ENCODE measurements around the gene ORM1. TPM values are rescaled to one million over a fixed set of nuclear protein-coding genes. Genes with fewer than 3 reads are reported as not detected.

The ORM1 gene
- total RNA-seq, 1 donor from 2014 or later: 1.6 TPM

GRCh38 chr9:114307899-114308267, 15.0 kb upstream of the ORM1 start:
- H3K4me1 ChIP-seq (ENCODE audit: control insufficient read depth in 3 of 3, insufficient read depth in 3 of 3, low read length in 3 of 3): peaks cover 0 to 4% (median 0%) of the 10 kb centered on the region in 3 donors
- H3K4me3 ChIP-seq (ENCODE audit: low read length in 3 of 3): no peak overlapping the region
- peaks cover 0 to 4% (median 3%) of the 10 kb centered on the region in 3 donors for H3K36me3 ChIP-seq (ENCODE audit: control insufficient read depth in 3 of 3, insufficient read depth in 3 of 3, low read length in 3 of 3)
- no peak overlapping the region for H3K9ac ChIP-seq (ENCODE audit: low read depth in 1 of 3, low read length in 3 of 3)
- H3K9me3 ChIP-seq (ENCODE audit: control insufficient read depth in 3 of 3, low read length in 3 of 3): no peaks in the 10 kb centered on the region
- H3K27me3 ChIP-seq (ENCODE audit: control insufficient read depth in 3 of 3, insufficient read depth in 3 of 3, low read length in 3 of 3): no peaks in the 10 kb centered on the region
- H3K27ac ChIP-seq (ENCODE audit: low read depth, low read length): no peak overlapping the region

GRCh38 chr9:114308361-114308950, 14.4 kb upstream of the ORM1 start:
- Histone ChIP-seq H3K4me1 (ENCODE audit: control insufficient read depth in 3 of 3, insufficient read depth in 3 of 3, low read length in 3 of 3) (peaks cover 0 to 4% (median 0%) of the 10 kb centered on the region in 3 donors), H3K4me3 (ENCODE audit: low read length in 3 of 3) (no peak overlapping the region), H3K27me3 (ENCODE audit: control insufficient read depth in 3 of 3, insufficient read depth in 3 of 3, low read length in 3 of 3) (no peaks in the 10 kb centered on the region), H3K9ac (ENCODE audit: low read depth in 1 of 3, low read length in 3 of 3) (no peak overlapping the region), H3K9me3 (ENCODE audit: control insufficient read depth in 3 of 3, low read length in 3 of 3) (no peaks in the 10 kb centered on the region), H3K27ac (ENCODE audit: low read depth, low read length) (no peak overlapping the region), H3K36me3 (ENCODE audit: control insufficient read depth in 3 of 3, insufficient read depth in 3 of 3, low read length in 3 of 3) (peaks cover 0 to 4% (median 3%) of the 10 kb centered on the region in 3 donors)

GRCh38 chr9:114309096-114309495, 13.8 kb upstream of the ORM1 start:
- H3K4me3 ChIP-seq (ENCODE audit: low read length in 3 of 3): no peak overlapping the region
- H3K36me3 ChIP-seq (ENCODE audit: control insufficient read depth in 3 of 3, insufficient read depth in 3 of 3, low read length in 3 of 3): peaks cover 0 to 4% (median 3%) of the 10 kb centered on the region in 3 donors
- H3K9me3 ChIP-seq (ENCODE audit: control insufficient read depth in 3 of 3, low read length in 3 of 3): no peaks in the 10 kb centered on the region
- H3K9ac ChIP-seq (ENCODE audit: low read depth in 1 of 3, low read length in 3 of 3): no peak overlapping the region
- H3K27ac ChIP-seq (ENCODE audit: low read depth, low read length): no peak overlapping the region
- H3K4me1 ChIP-seq (ENCODE audit: control insufficient read depth in 3 of 3, insufficient read depth in 3 of 3, low read length in 3 of 3): peaks cover 0 to 4% (median 0%) of the 10 kb centered on the region in 3 donors
- no peaks in the 10 kb centered on the region for H3K27me3 ChIP-seq (ENCODE audit: control insufficient read depth in 3 of 3, insufficient read depth in 3 of 3, low read length in 3 of 3)

- Histone ChIP-seq H3K9me3 (ENCODE audit: control insufficient read depth in 3 of 3, low read length in 3 of 3) (peaks cover 0 to 2% (median 0%) of the 10 kb centered on the region in 3 donors), H3K27ac (ENCODE audit: low read depth, low read length) (no peak overlapping the region), H3K36me3 (ENCODE audit: control insufficient read depth in 3 of 3, insufficient read depth in 3 of 3, low read length in 3 of 3) (peaks cover 0 to 4% (median 3%) of the 10 kb centered on the region in 3 donors), H3K27me3 (ENCODE audit: control insufficient read depth in 3 of 3, insufficient read depth in 3 of 3, low read length in 3 of 3) (no peaks in the 10 kb centered on the region), H3K4me3 (ENCODE audit: low read length in 3 of 3) (no peak overlapping the region), H3K9ac (ENCODE audit: low read depth in 1 of 3, low read length in 3 of 3) (no peak overlapping the region), H3K4me1 (ENCODE audit: control insufficient read depth in 3 of 3, insufficient read depth in 3 of 3, low read length in 3 of 3) (no peaks in the 10 kb centered on the region)
Measured at GRCh38 chr9:114310471-114311450, 12.1 kb upstream of the ORM1 start.

GRCh38 chr9:114311571-114312512, 11.1 kb upstream of the ORM1 start:
- Histone ChIP-seq H3K9ac (ENCODE audit: low read depth in 1 of 3, low read length in 3 of 3) (no peak overlapping the region), H3K9me3 (ENCODE audit: control insufficient read depth in 3 of 3, low read length in 3 of 3) (peaks cover 0 to 2% (median 0%) of the 10 kb centered on the region in 3 donors), H3K27ac (ENCODE audit: low read depth, low read length) (no peak overlapping the region), H3K36me3 (ENCODE audit: control insufficient read depth in 3 of 3, insufficient read depth in 3 of 3, low read length in 3 of 3) (peaks cover 0 to 4% (median 3%) of the 10 kb centered on the region in 3 donors), H3K4me1 (ENCODE audit: control insufficient read depth in 3 of 3, insufficient read depth in 3 of 3, low read length in 3 of 3) (no peaks in the 10 kb centered on the region), H3K4me3 (ENCODE audit: low read length in 3 of 3) (no peak overlapping the region), H3K27me3 (ENCODE audit: control insufficient read depth in 3 of 3, insufficient read depth in 3 of 3, low read length in 3 of 3) (no peaks in the 10 kb centered on the region)

GRCh38 chr9:114312513-114312875, 10.4 kb upstream of the ORM1 start:
- Histone ChIP-seq H3K27me3 (ENCODE audit: control insufficient read depth in 3 of 3, insufficient read depth in 3 of 3, low read length in 3 of 3) (no peaks in the 10 kb centered on the region), H3K27ac (ENCODE audit: low read depth, low read length) (no peak overlapping the region), H3K36me3 (ENCODE audit: control insufficient read depth in 3 of 3, insufficient read depth in 3 of 3, low read length in 3 of 3) (peaks cover 0 to 4% (median 3%) of the 10 kb centered on the region in 3 donors), H3K9ac (ENCODE audit: low read depth in 1 of 3, low read length in 3 of 3) (no peak overlapping the region), H3K4me3 (ENCODE audit: low read length in 3 of 3) (no peak overlapping the region), H3K4me1 (ENCODE audit: control insufficient read depth in 3 of 3, insufficient read depth in 3 of 3, low read length in 3 of 3) (no peaks in the 10 kb centered on the region), H3K9me3 (ENCODE audit: control insufficient read depth in 3 of 3, low read length in 3 of 3) (peaks cover 0 to 2% (median 0%) of the 10 kb centered on the region in 3 donors)

GRCh38 chr9:114313186-114313585, 9.7 kb upstream of the ORM1 start:
- Histone ChIP-seq H3K9ac (ENCODE audit: low read depth in 1 of 3, low read length in 3 of 3) (no peak overlapping the region), H3K27ac (ENCODE audit: low read depth, low read length) (no peak overlapping the region), H3K27me3 (ENCODE audit: control insufficient read depth in 3 of 3, insufficient read depth in 3 of 3, low read length in 3 of 3) (no peaks in the 10 kb centered on the region), H3K9me3 (ENCODE audit: control insufficient read depth in 3 of 3, low read length in 3 of 3) (peaks cover 0 to 2% (median 0%) of the 10 kb centered on the region in 3 donors), H3K36me3 (ENCODE audit: control insufficient read depth in 3 of 3, insufficient read depth in 3 of 3, low read length in 3 of 3) (peaks cover 0 to 4% (median 3%) of the 10 kb centered on the region in 3 donors), H3K4me1 (ENCODE audit: control insufficient read depth in 3 of 3, insufficient read depth in 3 of 3, low read length in 3 of 3) (no peaks in the 10 kb centered on the region), H3K4me3 (ENCODE audit: low read length in 3 of 3) (no peak overlapping the region)

- Histone ChIP-seq H3K27me3 (ENCODE audit: control insufficient read depth in 3 of 3, insufficient read depth in 3 of 3, low read length in 3 of 3) (peaks cover 0 to 2% (median 0%) of the 10 kb centered on the region in 3 donors), H3K4me3 (ENCODE audit: low read length in 3 of 3) (no peak overlapping the region), H3K27ac (ENCODE audit: low read depth, low read length) (no peak overlapping the region), H3K9me3 (ENCODE audit: control insufficient read depth in 3 of 3, low read length in 3 of 3) (peaks cover 0 to 2% (median 0%) of the 10 kb centered on the region in 3 donors), H3K9ac (ENCODE audit: low read depth in 1 of 3, low read length in 3 of 3) (no peak overlapping the region), H3K36me3 (ENCODE audit: control insufficient read depth in 3 of 3, insufficient read depth in 3 of 3, low read length in 3 of 3) (peaks cover 0 to 4% (median 3%) of the 10 kb centered on the region in 3 donors), H3K4me1 (ENCODE audit: control insufficient read depth in 3 of 3, insufficient read depth in 3 of 3, low read length in 3 of 3) (no peaks in the 10 kb centered on the region)
Measured at GRCh38 chr9:114314256-114314867, 8.5 kb upstream of the ORM1 start.
